Stimulated activated CD4-positive, alpha-beta T cell treated with anti-CD3 and anti-CD28 coated beads, Interleukin-15, amount 100 ng/mL, for 48 hours (primary cell): ENCODE results near the gene AHRR.
"Not testable (repeated sequence)": the region's sequence is repeated elsewhere in the genome, so short reads cannot be mapped to it uniquely, and the experiment has no call there.

ENCODE experiments used
- DNase-seq, 2 donors: peaks; one replicate each; pipeline ENCODE4 v3.0.0-alpha.2; 2020; ENCODE audit warnings: low read depth in 2 of 2

Gene AHRR

GRCh38 chr5:458547-459353, 137.2 kb downstream of the AHRR start:
- peak; percentile 58 to 62 for DNase-seq

DNA sequence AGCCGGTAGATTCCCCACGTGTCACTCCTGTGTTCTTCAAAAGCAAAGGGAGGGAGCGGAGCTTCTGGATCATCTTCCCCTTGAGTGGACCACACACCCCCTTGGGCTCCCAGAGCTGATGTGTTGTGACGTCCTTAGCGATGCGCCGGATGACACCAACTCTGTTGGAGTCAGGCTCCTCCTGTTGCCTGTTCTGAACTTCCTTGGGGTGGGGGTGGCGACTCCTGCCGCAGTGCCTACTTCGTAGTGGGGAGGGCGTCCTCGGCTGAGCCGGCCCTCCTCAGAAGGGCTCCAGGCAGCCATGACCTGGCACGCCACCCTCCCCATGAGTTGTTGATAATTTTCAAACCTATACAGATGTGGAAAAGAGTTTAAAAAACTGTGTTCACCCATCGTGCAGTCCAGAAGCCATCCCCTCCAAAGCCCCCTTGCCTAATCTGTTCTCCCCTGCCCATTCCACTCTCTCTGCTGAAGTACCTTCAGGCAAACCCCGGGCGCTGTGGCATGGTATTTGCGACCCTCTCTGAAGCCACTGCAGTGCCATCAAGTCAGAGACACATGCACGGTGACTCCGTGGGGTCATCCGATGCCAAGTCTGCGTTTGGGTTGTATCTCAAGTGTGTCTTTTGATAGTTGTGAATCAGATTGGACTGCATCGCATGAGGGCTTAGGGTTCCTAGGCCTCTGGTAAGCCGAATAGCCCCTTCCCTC, 138.2 kb downstream of the AHRR start:
- no peak for DNase-seq

DNA sequence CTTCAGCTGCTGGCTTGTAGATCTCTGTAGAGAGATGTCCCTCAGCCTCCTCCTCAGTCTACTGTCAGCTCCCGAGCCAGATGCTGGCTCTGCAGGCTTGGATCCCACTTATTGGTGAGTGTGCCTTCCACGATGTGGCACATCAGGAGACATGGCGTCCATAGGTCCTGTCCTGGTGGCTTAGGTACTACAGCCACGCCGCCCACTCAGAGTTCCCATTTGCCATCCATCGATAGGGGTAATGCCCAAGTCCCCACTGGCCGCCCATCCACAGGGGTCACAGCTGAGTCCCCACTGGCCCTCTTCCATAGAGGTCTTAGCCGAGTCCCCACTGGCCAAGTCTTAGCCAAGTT, 138.7 kb downstream of the AHRR start:
- DNase-seq, result no peak

GRCh38 chr5:462051-462481, 140.6 kb downstream of the AHRR start:
- no peak for DNase-seq

DNA sequence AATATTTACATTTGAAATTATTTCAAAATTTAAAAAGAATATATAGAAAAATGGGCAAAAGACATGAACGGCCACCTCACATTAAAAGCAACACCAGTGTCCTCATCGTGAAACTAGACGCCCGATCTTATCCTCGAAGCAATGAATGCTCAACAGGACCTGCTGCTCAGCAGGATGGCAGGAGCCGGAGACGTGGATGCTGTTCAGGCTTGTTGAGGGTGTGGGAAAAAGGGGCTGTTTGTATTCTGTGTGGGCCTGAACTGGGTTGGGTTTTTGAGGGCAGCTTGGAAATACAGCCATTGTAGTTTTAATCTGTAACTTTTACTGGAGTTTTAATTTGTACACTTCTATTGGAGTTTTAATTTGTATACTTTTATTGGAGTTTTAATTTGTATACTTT, 141.8 kb downstream of the AHRR start:
- DNase-seq, result no peak

- peak; percentile 47 to 53 for DNase-seq
These were observed 142.4 kb downstream of the AHRR start for GRCh38 chr5:463952-464351.

- no peak for DNase-seq
These were observed 142.9 kb downstream of the AHRR start for GRCh38 chr5:464446-464842.

- DNase-seq, result no peak
These were observed 143.5 kb downstream of the AHRR start for GRCh38 chr5:464843-465590.

GRCh38 chr5:465591-466403, 144.3 kb downstream of the AHRR start:
- no peak for DNase-seq

DNA sequence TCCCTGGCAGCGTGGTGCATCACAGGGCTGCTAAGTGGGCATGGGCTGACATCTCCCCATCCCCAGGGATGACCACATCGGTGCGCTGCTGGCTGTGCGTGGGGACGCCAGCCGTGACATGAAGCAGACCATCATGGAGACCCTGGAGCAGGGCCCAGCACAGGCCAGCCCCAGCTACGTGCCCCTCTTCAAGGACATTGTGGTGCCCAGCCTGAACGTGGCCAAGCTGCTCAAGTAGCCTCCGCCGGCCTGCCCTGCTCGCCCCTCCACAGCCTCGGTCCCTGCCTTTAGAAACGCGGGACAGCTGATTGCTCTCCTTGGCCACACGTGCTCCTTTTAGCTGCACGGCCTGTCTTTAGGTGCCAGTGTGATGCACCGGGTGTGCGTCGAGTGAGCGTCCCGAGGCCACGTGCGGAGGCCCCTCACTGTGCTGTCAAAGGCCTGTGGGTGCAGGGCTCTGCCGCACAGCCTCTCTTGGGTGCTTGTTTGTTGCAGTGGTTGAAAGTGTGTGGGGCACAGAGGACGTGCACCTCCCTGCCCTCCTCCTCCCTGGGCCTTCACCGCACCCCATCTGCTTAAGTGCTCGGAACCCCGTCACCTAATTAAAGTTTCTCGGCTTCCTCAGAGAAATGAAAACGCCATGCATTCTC, 145.3 kb downstream of the AHRR start:
- no peak for DNase-seq

DNA sequence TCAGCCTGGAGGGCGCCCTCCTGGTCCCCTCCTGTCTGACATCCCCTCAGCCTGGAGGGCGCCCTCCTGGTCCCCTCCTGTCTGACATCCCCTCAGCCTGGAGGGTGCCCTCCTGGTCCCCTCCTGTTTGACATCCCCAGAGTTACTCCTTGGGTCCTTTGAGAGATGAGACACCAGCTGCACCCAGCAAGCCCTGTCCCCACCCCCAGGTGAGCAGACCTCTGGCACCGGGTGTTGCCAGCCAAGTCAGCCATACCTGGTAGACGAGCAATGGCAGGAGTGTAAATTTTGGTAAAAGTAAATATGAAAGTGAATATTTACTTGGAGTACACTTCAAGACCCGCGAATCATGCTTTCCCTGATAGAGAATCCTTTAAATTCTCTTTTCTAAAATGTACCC, 146.9 kb downstream of the AHRR start:
- no peak for DNase-seq

DNA sequence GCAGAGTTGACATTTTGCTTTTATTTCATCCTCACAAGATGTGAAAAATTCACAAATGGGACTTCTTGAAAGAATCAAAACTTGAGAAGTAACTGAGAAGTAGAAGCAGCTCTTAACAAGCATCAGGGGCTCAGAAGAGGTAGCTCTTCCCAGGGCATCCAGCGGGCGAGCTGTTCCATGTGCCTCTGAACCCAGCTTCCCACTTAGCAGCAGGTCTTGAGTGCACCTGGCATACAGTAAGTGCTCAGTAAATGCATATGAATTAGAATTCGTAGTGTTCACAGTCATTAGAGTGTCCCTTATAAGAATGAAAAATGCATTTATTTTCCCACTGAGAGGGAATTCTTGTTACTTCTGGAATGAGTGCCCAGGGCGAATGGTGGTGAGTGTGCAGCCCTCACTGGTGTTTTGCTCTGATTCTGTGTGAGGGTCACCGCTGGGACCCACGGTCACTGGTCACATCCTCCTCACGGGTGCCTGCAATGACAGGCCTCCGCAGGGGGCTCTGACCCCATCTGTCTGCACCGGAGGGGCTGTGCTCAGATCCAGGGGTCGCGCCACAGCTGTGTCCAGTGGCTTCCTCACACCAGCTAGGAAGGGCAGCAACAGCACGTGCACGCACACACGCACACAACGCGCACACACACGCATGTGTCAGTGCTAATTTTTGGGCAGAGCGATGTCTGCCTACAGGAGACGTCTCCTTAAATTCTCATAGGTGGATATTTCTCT, 148.4 kb downstream of the AHRR start:
- no peak for DNase-seq

GRCh38 chr5:470961-471749, 149.6 kb downstream of the AHRR start:
- no peak for DNase-seq

DNA sequence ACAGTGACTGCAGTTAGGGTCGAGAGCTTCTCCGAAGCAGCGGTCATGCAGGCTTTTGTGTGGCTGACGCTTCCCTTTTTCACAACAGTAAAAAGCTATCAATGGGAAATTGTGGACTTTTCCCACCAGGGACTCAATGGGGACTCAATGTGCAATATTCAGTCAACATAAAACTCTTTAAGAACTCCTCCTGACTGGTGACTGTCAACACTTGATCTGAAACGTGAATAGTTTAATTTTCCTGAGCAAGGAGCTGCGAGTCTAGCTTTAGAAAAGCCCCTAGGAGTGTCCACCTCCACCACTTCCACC, 150.2 kb downstream of the AHRR start:
- no peak for DNase-seq

- no peak for DNase-seq
These were observed 150.7 kb downstream of the AHRR start for GRCh38 chr5:472076-472655.

DNA sequence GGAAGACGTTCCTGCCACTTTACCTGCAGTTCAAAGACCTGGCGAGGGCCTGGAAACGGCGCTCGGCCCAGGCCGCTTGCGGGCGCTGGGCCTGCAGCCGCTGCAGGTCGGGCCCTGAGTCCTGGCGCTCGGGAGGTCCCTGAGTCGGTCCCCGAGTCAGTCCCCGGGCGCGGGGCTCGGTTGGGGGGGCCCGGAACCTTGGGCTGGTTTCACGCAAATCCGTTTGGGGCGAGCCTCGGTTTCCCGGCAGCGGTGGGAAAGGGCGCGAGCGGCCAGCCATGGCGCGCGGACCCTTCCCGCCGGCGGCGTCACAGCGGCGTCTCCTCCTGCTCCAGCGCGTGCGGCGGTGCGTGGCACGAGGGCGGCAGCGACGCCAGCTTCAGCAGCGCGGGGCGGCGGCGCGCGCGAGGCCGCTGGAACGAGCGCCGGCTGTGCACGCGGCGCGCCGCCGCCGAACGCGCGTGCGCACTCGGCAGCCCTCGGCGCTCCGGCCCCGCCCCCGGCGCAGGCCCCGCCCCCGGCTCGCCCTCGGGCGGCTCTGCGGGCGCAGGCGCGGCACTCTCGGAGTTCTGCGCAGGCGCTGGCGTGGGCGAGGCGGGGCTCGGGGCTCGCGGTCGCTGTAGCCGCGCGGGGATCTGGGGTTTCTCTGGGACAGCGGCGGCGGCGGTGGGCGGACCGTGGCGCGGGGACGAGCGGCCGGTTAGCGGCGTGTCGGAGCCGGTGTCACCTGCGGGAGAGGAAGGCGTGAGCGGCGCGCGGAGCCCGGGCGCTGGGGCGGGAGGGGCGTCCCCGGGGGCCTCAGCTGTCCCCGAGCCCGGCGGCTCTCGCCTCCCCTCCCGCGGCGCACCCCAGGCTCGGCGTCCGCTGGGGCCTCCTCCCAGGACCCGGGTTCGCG, 151.4 kb downstream of the AHRR start:
- peak; percentile 79 to 85 for DNase-seq

GRCh38 chr5:473551-474192, 152.2 kb downstream of the AHRR start:
- DNase-seq, result no peak

- not testable (repeated sequence) for DNase-seq
These were observed 152.8 kb downstream of the AHRR start for GRCh38 chr5:474232-474839.
